ENCODE measurements around the gene CNTN1. TPM values are rescaled to one million over a fixed set of nuclear protein-coding genes. Genes with fewer than 3 reads are reported as not detected.

The CNTN1 gene
- total and polyA plus RNA-seq, 2 of the 8 experiments (the other 6 are each of a cell fraction or from before 2014, with no cell fraction given): 7.2 to 21.8 TPM

DNA sequence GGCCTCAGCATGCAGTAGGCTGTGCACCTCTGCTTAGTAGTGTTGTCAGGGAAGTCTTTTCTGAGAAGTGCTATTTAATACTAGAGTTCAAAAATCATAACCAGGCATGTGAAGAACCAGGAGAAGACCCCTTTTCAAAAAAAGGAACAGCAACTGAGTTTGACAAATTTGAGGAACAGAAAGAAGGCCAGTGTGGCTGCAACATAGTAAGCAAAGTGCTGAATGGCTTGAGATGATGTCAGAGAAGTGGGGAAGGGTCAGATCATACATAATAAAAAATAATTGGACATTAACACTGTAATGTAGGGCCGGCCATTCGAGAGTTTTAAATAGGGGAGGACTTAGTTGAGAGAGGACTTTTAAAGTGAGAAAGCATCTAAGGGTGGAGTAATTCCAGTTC, 11.1 kb upstream of the CNTN1 start:
- H3K56ac ChIP-seq (replicated peaks; ENCODE audit: insufficient read length, low read depth, low read length): no peak overlapping the region
- 84% methylated on average over 2 of the region's 2 CpGs; no CpG with 5 or more reads in 1 of the 2 experiments for WGBS, 2 experiments (ENCODE audit: extremely low coverage in 1 of 2, insufficient coverage in 1 of 2, insufficient read length in 1 of 2, insufficient replicate concordance in 2 of 2, low coverage in 1 of 2, low lambda C conversion rate in 2 of 2, missing lambda C conversion rate in 1 of 2)
- no peak overlapping the region for H3K4me2 ChIP-seq (ENCODE audit: insufficient read depth in 1 of 2, low read depth in 2 of 2, low read length in 2 of 2)
- no peaks in the 10 kb centered on the region for H3K79me2 ChIP-seq (ENCODE audit: control insufficient read depth in 1 of 2, insufficient read depth in 2 of 2, low read length in 2 of 2)
- no peak for DNase-seq (ENCODE audit: low read depth in 1 of 2, low spot score in 2 of 2)
- FAIRE-seq: no peak
- H3K4ac ChIP-seq (replicated peaks; ENCODE audit: insufficient read length, low read depth, low read length): no peak overlapping the region
- no peak overlapping the region for H4K91ac ChIP-seq (replicated peaks; ENCODE audit: insufficient read length, low read length)
- no peak overlapping the region for H3K4me3 ChIP-seq (ENCODE audit: extremely low read depth in 1 of 4, insufficient read depth in 2 of 4, low read depth in 3 of 4, low read length in 4 of 4)
- no peak overlapping the region for H4K5ac ChIP-seq (ENCODE audit: insufficient read length, low read depth, low read length)
- H2BK12ac ChIP-seq (ENCODE audit: low read depth, low read length): no peak overlapping the region
- TF ChIP-seq FOSL1 (IDR thresholded peaks at IDR 0.05; ENCODE audit: insufficient read depth, low read depth, low read length): no peak
- no peak for TF ChIP-seq RNF2 (IDR thresholded peaks at IDR 0.05; ENCODE audit: borderline replicate concordance, low read depth, low read length, missing control alignments, poor library complexity, severe bottlenecking)
- TF ChIP-seq SIN3A (conservative IDR thresholded peaks at IDR 0.05 in 1 of 2, IDR thresholded peaks at IDR 0.05 in 1 of 2; ENCODE audit: low read depth in 1 of 2, low read length in 2 of 2): no peak
- H3K27ac ChIP-seq (ENCODE audit: low read depth, low read length): no peak overlapping the region
- no peak overlapping the region for H2BK20ac ChIP-seq (ENCODE audit: low read length)
- no peak overlapping the region for H3K9ac ChIP-seq (replicated peaks in 1 of 4; ENCODE audit: extremely low read depth in 1 of 4, low read depth in 3 of 4, low read length in 3 of 4)
- H3K27me3 ChIP-seq (replicated peaks in 1 of 4; ENCODE audit: control insufficient read depth in 3 of 4, extremely low read depth in 1 of 4, insufficient read depth in 3 of 4, low read length in 3 of 4): no peaks in the 10 kb centered on the region; a peak in 1 of 7 replicates
- POLR2A ChIA-PET (ENCODE audit: partially characterized antibody): no interaction called here
- no peaks in the 10 kb centered on the region for H4K20me1 ChIP-seq (replicated peaks in 1 of 2; ENCODE audit: control insufficient read depth in 1 of 2, insufficient read depth in 2 of 2, low read length in 2 of 2)
- no peak overlapping the region for H2AFZ ChIP-seq (ENCODE audit: low read length)
- CTCF ChIA-PET (ENCODE audit: partially characterized antibody): no interaction called here
- H3K79me1 ChIP-seq (ENCODE audit: low read depth, low read length): no peaks in the 10 kb centered on the region
- no peak overlapping the region for H4K8ac ChIP-seq (ENCODE audit: extremely low read depth, insufficient read depth, low read length)
- H2BK5ac ChIP-seq (ENCODE audit: low read depth, low read length): no peak overlapping the region
- no peaks in the 10 kb centered on the region for H3K9me3 ChIP-seq (ENCODE audit: insufficient read depth in 2 of 2, low read depth in 1 of 2, low read length in 1 of 2)
- H3K18ac ChIP-seq (ENCODE audit: extremely low read depth, low read length): no peak overlapping the region
- H3K36me3 ChIP-seq (ENCODE audit: control insufficient read depth in 2 of 4, insufficient read depth in 4 of 4, low read length in 3 of 4): no peaks in the 10 kb centered on the region
- H3K14ac ChIP-seq (ENCODE audit: insufficient read length): no peak overlapping the region
- H3K4me1 ChIP-seq (replicated peaks in 1 of 4; ENCODE audit: control insufficient read depth in 3 of 4, insufficient read depth in 4 of 4, low read length in 3 of 4): no peaks in the 10 kb centered on the region
- H3K23ac ChIP-seq (ENCODE audit: insufficient read length): no peak overlapping the region
- H2BK120ac ChIP-seq (replicated peaks; ENCODE audit: low read depth, low read length): no peak overlapping the region
- no peaks in the 10 kb centered on the region for H3K23me2 ChIP-seq (ENCODE audit: low read depth, low read length)
- no peak overlapping the region for H2BK15ac ChIP-seq (ENCODE audit: low read length)
- H2AK5ac ChIP-seq (ENCODE audit: low read depth, low read length): no peak overlapping the region

Data from H1 (cell line).